ENCODE measurements around the gene EFNB2.

The EFNB2 gene

GRCh38 chr13:106548064-106548696 lies 12.7 kb upstream of the EFNB2 start:
- DNase-seq, result no peak

GRCh38 chr13:106541826-106542225 lies 6.4 kb upstream of the EFNB2 start:
- no peak for DNase-seq

- no peak for DNase-seq
Measured at GRCh38 chr13:106540613-106541012, 5.2 kb upstream of the EFNB2 start.

- no peak for DNase-seq
Measured at GRCh38 chr13:106537521-106537920, 2.1 kb upstream of the EFNB2 start.

- DNase-seq, result peak; percentile 85
Measured at GRCh38 chr13:106536244-106537034, 977 bp upstream of the EFNB2 start.

GRCh38 chr13:106534639-106535551 lies 567 bp downstream of the EFNB2 start:
- peak; percentile 24 for DNase-seq

- peak; percentile 53 for DNase-seq
Measured at GRCh38 chr13:106533943-106534638, 1.4 kb downstream of the EFNB2 start.

GRCh38 chr13:106533101-106533942 lies 2.1 kb downstream of the EFNB2 start:
- DNase-seq, result peak; percentile 68

GRCh38 chr13:106532111-106532929 lies 3.1 kb downstream of the EFNB2 start:
- no peak for DNase-seq

- DNase-seq, result no peak
Measured at GRCh38 chr13:106530980-106531481, 4.4 kb downstream of the EFNB2 start.

- DNase-seq, result no peak
Measured at GRCh38 chr13:106530171-106530851, 5.2 kb downstream of the EFNB2 start.

- DNase-seq, result no peak
Measured at GRCh38 chr13:106529415-106530170, 5.9 kb downstream of the EFNB2 start.

- no peak for DNase-seq
Measured at GRCh38 chr13:106528718-106529414, 6.6 kb downstream of the EFNB2 start.

- DNase-seq, result no peak
Measured at GRCh38 chr13:106527826-106528225, 7.6 kb downstream of the EFNB2 start.

GRCh38 chr13:106527445-106527801 lies 8.0 kb downstream of the EFNB2 start:
- no peak for DNase-seq

GRCh38 chr13:106526738-106527444 lies 8.6 kb downstream of the EFNB2 start:
- DNase-seq, result no peak

- no peak for DNase-seq
Measured at GRCh38 chr13:106525865-106526264, 9.6 kb downstream of the EFNB2 start.

GRCh38 chr13:106524108-106524507 lies 11.4 kb downstream of the EFNB2 start:
- no peak for DNase-seq

Data from RPMI8226 (cell line).